HepG2 (cell line): Measurements from ENCODE around the gene DNASE1L2. TPM values are rescaled to one million over a fixed set of nuclear protein-coding genes. Genes with fewer than 3 reads are reported as not detected.
A peak's percentile ranks its signal among the peaks of the same experiment; 100 is the strongest.

Experiments
- CEBPG ChIP-seq: IDR thresholded peaks from 2 replicates; pipeline ENCODE4 v1.6.1; 2016
- DR1 ChIP-seq: sonication (generic); formaldehyde crosslinking; IDR thresholded peaks from 2 replicates; pipeline ENCODE4 v1.8.0; 2021; ENCODE audit warnings: mild to moderate bottlenecking, missing genetic modification reagents, inconsistent platforms
- EP300 ChIP-seq, 3 experiments: sonication (generic) in 1 of 3; formaldehyde crosslinking in 1 of 3; IDR thresholded peaks; 2 replicates each; pipeline versions ENCODE4 v1.5.1 to v1.6.1; 2011 to 2020; ENCODE audit warnings: low read depth in 2 of 3, low read length in 2 of 3, borderline replicate concordance in 1 of 3, improper control_type of control experiment in 1 of 3, mild to moderate bottlenecking in 1 of 3, missing genetic modification reagents in 1 of 3, moderate library complexity in 1 of 3
- ERF ChIP-seq: IDR thresholded peaks from 2 replicates; pipeline ENCODE4 v1.6.1; 2018; ENCODE audit warnings: missing biosample characterization, missing genetic modification reagents
- HIC2 ChIP-seq: sonication (generic); formaldehyde crosslinking; IDR thresholded peaks from 2 replicates; pipeline ENCODE4 v1.9.0; 2022; ENCODE audit warnings: low read depth, missing genetic modification reagents
- HNRNPLL ChIP-seq: fragments of 200-400 bp; formaldehyde crosslinking; IDR thresholded peaks from 2 replicates; pipeline ENCODE4 v1.6.1; 2017; ENCODE audit warnings: mild to moderate bottlenecking, low read depth, low read length; ENCODE audit not compliant: poor library complexity, severe bottlenecking
- JDP2 ChIP-seq: sonication (generic); formaldehyde crosslinking; IDR thresholded peaks from 2 replicates; pipeline ENCODE4 v1.8.1; 2022; ENCODE audit warnings: missing genetic modification reagents, borderline replicate concordance
- MED1 ChIP-seq: sonication (generic); formaldehyde crosslinking; IDR thresholded peaks from 2 replicates; pipeline ENCODE4 v1.4.0; 2020; ENCODE audit warnings: missing genetic modification reagents
- MIER3 ChIP-seq: IDR thresholded peaks from 2 replicates; pipeline ENCODE4 v1.6.1; 2016; ENCODE audit warnings: missing compliant biosample characterization, borderline replicate concordance
- NCOA2 ChIP-seq: sonication (generic); formaldehyde crosslinking; IDR thresholded peaks from 2 replicates; pipeline ENCODE4 v1.8.0; 2022; ENCODE audit warnings: inconsistent platforms
- PITX1 ChIP-seq: sonication (generic); formaldehyde crosslinking; IDR thresholded peaks from 2 replicates; pipeline ENCODE4 v1.5.1; 2020; ENCODE audit warnings: mild to moderate bottlenecking, missing genetic modification reagents
- SAP130 ChIP-seq: IDR thresholded peaks from 2 replicates; pipeline ENCODE4 v1.6.1; 2016; ENCODE audit warnings: low read depth
- SOX5 ChIP-seq: IDR thresholded peaks from 2 replicates; pipeline ENCODE4 v1.6.1; 2016; ENCODE audit warnings: borderline replicate concordance
- SOX6 ChIP-seq, 2 experiments: fragments of 450-650 bp in 1 of 2; sonication (generic) in 1 of 2; formaldehyde crosslinking in 1 of 2; IDR thresholded peaks; 2 replicates each; pipeline versions ENCODE4 v1.4.0 to v1.6.1; 2017 to 2020; ENCODE audit warnings: antibody characterized with exemption in 1 of 2, mild to moderate bottlenecking in 1 of 2, missing genetic modification reagents in 1 of 2
- TBX3 ChIP-seq: fragments of 450-650 bp; IDR thresholded peaks from 2 replicates; pipeline ENCODE4 v1.6.1; 2017; ENCODE audit warnings: antibody characterized with exemption, mild to moderate bottlenecking, inconsistent platforms, borderline replicate concordance
- ZNF329 ChIP-seq: sonication (generic); formaldehyde crosslinking; IDR thresholded peaks from 2 replicates; pipeline ENCODE4 v1.9.0; 2021; ENCODE audit warnings: low read depth, mild to moderate bottlenecking, missing genetic modification reagents
- ZNF501 ChIP-seq: sonication (generic); formaldehyde crosslinking; IDR thresholded peaks from 2 replicates; pipeline ENCODE4 v1.5.1; 2020; ENCODE audit warnings: mild to moderate bottlenecking, moderate library complexity, missing genetic modification reagents
- ZNF562 ChIP-seq: sonication (generic); formaldehyde crosslinking; IDR thresholded peaks from 2 replicates; pipeline ENCODE4 v1.8.0; 2022; ENCODE audit warnings: missing genetic modification reagents, borderline replicate concordance
- ZNF614 ChIP-seq: IDR thresholded peaks from 2 replicates; pipeline ENCODE4 v1.6.1; 2018; ENCODE audit warnings: missing biosample characterization, missing genetic modification reagents, inconsistent platforms, borderline replicate concordance
- ZNF691 ChIP-seq: sonication (generic); formaldehyde crosslinking; IDR thresholded peaks from 2 replicates; pipeline ENCODE4 v1.4.0; 2020; ENCODE audit warnings: missing genetic modification reagents, low read depth, mild to moderate bottlenecking, borderline replicate concordance
- ZNF788 ChIP-seq: sonication (generic); formaldehyde crosslinking; IDR thresholded peaks from 2 replicates; pipeline ENCODE4 v1.5.0; 2020; ENCODE audit warnings: mild to moderate bottlenecking, missing genetic modification reagents, borderline replicate concordance
- ZNF792 ChIP-seq: IDR thresholded peaks from 2 replicates; pipeline ENCODE4 v1.6.1; 2016
- ZSCAN12 ChIP-seq: sonication (generic); formaldehyde crosslinking; IDR thresholded peaks from 2 replicates; pipeline ENCODE4 v1.9.0; 2021; ENCODE audit warnings: mild to moderate bottlenecking, missing genetic modification reagents
- polyA plus RNA-seq, 8 experiments: library from polyadenylated mRNA; depleted of rRNA in 3 of 8; stranded (reverse) in 7 of 8; unstranded in 1 of 8; fragments of >200 nt; fragmentation: Illumina TruSeq in 4 of 8; extraction: Trizol in 4 of 8; gene quantifications; 2 replicates each; pipeline versions ENCODE4 v1.2.1 to v1.2.3, GENCODE V29; 2011 to 2016; ENCODE audit warnings: low read depth in 4 of 8, missing spikeins in 1 of 8, mixed read lengths in 1 of 8; ENCODE audit not compliant: insufficient read depth in 1 of 8
- total RNA-seq, 5 experiments: library from RNA; depleted of rRNA; stranded (reverse); fragments of >200 nt; fragmentation: Illumina TruSeq; extraction: Trizol; gene quantifications; 2 replicates each; pipeline ENCODE4 v1.2.3, GENCODE V29; 2016; ENCODE audit warnings: low read depth in 1 of 5
- TF ChIP-seq, protein P1 (sequence below): sonication (generic); formaldehyde crosslinking; IDR thresholded peaks from 2 replicates; pipeline ENCODE4 v1.4.0; 2020; ENCODE audit warnings: missing genetic modification reagents

Gene DNASE1L2
- total and polyA plus RNA-seq, 2 of the 13 experiments (the other 11 are each of a cell fraction or from before 2014, with no cell fraction given), result 0.44 to 0.50 TPM

DNA sequence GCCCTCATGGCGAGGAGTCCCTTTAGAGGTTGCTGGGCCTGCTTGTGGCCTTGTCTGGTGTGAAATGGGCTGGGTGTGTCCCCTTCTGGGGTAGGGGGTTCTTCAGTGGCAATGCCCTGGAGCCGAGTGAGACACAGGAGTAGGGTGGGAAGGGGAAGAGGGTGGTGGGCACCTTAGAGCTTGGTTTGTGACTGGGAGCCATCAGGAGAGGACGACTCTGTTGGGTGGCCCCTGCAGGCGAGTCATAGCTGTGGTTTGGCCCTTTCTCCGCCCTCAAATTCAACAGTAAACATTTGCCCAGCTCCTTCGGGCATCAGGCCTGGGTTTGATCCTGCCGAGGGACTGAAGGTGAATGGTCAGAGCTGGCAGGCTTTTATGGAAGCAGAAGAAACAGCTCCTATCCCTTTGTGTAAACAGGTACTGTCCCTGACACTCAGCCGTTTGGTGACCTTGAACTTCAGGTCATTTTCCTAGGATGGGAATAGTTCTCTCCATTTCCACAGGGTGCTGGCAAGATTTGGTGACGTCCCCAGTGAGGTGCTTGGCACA lies 9.9 kb upstream of the DNASE1L2 start (continued):
- TF ChIP-seq HIC2 (CRISPR knock-in tag) (peak; percentile 88), ZNF792 (CRISPR knock-in tag) (peak; percentile 92), ZNF614 (CRISPR knock-in tag) (0 out of 2 replicates have a peak, but pooled peaks have one; percentile 39), SOX5 (peak; percentile 68; the same call in 1 of the 2 replicates), SOX6 (IDR thresholded peaks at IDR 0.05) (no peak), SOX6 (CRISPR knock-in tag; IDR thresholded peaks at IDR 0.05) (peak; percentile 67), ZNF501 (CRISPR knock-in tag) (0 out of 2 replicates have a peak, but pooled peaks have one; percentile 32), NCOA2 (CRISPR knock-in tag) (peak; percentile 79), ZNF691 (0 out of 2 replicates have a peak, but pooled peaks have one; percentile 36), SAP130 (peak; percentile 79), PITX1 (CRISPR knock-in tag) (peak; percentile 41; the same call in 1 of the 2 replicates), HNRNPLL (no peak), MED1 (peak; percentile 36), ZNF562 (CRISPR knock-in tag) (no peak), JDP2 (CRISPR knock-in tag) (no peak), DR1 (no peak), TBX3 (peak; percentile 71; the same call in 1 of the 2 replicates), ERF (CRISPR knock-in tag) (peak; percentile 81; the same call in 1 of the 2 replicates), MIER3 (CRISPR knock-in tag) (peak; percentile 67; the same call in 1 of the 2 replicates), CEBPG (CRISPR knock-in tag) (0 out of 2 replicates have a peak, but pooled peaks have one; percentile 21), ZSCAN12 (CRISPR knock-in tag) (no peak), ZNF788 (CRISPR knock-in tag) (peak; percentile 29; the same call in 1 of the 2 replicates), EP300 (IDR thresholded peaks at IDR 0.05; ENCODE audit: low read depth in 2 of 2, low read length in 2 of 2) (peak in 1 of 2 experiments; percentile 68; a peak in 1 of 4 replicates), EP300 (CRISPR knock-in tag; IDR thresholded peaks at IDR 0.05; ENCODE audit: borderline replicate concordance) (peak; percentile 55; the same call in 1 of the 2 replicates), ZNF329 (CRISPR knock-in tag) (no peak)
- TF ChIP-seq, protein P1, sequence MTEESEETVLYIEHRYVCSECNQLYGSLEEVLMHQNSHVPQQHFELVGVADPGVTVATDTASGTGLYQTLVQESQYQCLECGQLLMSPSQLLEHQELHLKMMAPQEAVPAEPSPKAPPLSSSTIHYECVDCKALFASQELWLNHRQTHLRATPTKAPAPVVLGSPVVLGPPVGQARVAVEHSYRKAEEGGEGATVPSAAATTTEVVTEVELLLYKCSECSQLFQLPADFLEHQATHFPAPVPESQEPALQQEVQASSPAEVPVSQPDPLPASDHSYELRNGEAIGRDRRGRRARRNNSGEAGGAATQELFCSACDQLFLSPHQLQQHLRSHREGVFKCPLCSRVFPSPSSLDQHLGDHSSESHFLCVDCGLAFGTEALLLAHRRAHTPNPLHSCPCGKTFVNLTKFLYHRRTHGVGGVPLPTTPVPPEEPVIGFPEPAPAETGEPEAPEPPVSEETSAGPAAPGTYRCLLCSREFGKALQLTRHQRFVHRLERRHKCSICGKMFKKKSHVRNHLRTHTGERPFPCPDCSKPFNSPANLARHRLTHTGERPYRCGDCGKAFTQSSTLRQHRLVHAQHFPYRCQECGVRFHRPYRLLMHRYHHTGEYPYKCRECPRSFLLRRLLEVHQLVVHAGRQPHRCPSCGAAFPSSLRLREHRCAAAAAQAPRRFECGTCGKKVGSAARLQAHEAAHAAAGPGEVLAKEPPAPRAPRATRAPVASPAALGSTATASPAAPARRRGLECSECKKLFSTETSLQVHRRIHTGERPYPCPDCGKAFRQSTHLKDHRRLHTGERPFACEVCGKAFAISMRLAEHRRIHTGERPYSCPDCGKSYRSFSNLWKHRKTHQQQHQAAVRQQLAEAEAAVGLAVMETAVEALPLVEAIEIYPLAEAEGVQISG (CRISPR knock-in tag), result no peak
